ENCODE data around the gene SRMS.
"Not testable (repeated sequence)": the region's sequence is repeated elsewhere in the genome, so short reads cannot be mapped to it uniquely, and the experiment has no call there.

SRMS gene

DNA sequence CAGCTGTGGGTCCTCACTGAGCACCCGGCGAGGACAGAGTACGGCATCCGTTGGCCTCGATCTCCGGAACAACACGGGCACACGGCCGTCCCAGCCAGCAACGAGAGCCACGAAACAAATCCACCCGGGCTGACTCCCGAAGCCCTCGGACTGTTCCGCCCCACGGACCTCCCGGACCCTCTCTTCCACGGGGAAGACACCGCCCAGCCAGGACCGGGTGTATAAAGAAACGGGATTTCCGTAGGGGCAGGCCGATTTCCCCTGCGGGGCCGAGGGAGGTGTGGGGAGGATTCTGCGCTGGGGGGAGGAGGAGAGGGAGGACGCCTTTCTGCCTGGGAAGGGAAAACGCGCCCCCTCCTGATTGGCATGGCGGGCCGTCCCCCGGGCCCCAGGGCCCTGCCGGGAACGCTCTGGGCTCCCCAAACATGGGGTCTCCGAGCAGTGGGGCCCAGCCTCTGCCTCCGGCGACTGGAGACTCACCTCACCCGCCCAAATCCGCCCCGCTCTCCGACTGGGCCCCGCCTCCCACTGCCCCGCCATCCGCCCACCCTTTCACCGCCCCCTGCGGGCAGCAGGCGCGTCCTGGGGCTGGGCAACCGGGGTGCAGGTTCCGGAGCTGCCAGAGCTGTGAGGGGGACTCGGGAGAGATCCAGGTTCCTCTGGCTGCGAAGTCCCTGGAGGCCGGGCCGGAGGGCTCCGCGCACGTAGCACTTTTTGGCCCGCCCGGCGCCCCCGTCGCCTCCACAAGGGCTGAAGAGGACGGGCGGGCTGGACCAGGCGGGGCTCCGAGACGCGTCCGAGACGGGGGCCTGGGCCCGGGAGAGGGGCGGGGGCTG lies 27.7 kb downstream of the SRMS start:
- peak; percentile 39 to 89 (median 89) for DNase-seq

DNA sequence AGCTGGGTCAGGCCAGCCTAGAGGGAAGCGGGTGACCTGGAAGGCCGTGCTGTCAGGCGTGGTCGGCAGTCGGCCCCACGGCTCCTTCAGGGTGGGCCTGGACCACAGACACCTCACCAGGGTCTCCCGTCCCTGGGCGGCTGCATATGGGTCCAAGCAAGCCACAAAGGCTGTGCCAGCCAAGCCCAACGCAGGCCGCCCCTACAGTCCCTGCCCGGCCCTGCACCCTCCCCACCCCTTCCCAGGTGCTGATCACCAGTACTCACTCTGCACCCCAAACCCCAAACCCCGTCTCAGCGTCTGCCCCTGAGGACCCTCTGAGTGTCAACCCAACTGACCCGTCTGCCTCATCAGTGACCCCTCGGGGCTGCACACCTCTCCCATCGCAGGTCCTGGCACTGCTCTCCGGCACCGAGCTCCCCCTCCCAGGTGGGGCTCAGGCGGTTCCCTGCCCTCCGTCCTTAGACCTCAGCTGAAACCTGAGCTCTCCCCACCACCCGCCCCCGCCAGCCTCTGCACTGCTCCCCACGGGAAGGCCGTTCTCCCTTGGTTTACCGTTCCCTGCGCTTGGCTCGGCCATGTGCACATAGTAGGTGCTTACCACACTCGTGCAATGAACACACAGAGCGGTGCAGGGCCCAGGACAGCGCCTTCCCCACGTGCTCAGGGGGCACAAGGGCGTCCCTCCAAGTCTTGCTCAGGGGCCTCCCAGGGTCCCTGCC lies 28.4 kb downstream of the SRMS start:
- no peak for DNase-seq

- DNase-seq = no peak
These were observed 29.1 kb downstream of the SRMS start for GRCh38 chr20:63518351-63518861.

DNA sequence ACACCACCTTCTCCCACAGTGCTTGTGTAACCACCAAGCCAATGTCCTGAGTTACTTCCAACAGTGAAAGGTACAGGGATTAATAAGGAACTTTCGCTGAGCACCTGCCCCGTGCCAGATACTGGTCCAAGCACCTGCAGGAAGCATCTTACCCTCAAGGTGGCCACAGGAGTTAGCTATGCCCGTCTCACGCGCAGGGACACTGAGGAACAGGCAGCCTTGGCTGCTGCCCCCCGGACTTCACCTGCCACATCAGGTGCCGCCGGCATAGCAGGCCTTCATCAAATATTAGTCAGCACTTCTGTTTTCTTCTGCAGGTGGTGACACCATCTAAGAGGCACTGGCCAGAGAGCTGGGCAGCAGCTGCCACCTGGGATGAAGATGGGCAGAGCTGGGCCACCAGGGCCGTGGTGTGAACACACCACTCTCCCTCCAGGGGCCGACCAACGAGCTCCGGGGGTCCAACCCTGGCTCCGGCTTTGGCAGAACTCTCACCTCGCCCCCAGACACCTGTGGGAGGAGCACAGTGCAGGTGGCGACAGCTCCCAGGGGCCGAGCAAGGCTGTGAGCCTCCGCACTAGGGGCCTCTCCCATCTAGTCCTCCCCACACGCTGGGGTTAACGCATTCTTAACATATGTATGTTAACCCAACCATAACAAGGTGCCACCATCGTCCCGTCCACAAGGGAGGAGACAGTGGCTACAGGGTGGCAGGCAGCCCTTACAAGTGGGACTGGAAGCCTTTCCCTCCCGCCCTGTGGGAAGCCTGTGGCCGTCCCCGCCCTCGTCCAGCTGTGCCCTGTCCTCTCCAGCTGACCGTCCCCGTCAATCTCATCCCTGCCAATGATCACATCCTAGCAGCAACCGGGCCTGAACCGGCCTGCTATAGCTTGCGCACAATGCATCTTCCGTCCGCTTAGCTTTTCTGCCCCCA lies 29.9 kb downstream of the SRMS start:
- no peak for DNase-seq

DNA sequence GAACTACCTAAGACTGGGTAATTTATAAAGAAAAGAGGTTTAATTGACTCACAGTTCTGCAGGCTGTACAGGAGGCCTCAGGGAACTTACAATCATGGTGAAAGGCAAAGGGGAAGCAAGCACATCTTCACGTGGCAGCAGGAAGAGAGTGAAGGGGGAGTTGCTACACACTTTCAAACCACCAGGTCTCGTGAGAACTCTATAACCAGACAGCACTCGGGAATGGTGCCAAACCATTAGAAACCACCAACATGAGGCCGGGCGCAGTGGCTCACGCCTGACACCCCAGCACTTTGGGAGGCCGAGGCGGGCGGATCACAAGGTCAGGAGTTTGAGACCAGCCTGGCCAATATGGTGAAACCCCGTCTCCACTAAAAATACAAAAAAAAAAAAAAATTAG lies 33.0 kb downstream of the SRMS start:
- DNase-seq = not testable (repeated sequence)

GRCh38 chr20:63513207-63513606 lies 34.3 kb downstream of the SRMS start:
- no peak for DNase-seq

DNA sequence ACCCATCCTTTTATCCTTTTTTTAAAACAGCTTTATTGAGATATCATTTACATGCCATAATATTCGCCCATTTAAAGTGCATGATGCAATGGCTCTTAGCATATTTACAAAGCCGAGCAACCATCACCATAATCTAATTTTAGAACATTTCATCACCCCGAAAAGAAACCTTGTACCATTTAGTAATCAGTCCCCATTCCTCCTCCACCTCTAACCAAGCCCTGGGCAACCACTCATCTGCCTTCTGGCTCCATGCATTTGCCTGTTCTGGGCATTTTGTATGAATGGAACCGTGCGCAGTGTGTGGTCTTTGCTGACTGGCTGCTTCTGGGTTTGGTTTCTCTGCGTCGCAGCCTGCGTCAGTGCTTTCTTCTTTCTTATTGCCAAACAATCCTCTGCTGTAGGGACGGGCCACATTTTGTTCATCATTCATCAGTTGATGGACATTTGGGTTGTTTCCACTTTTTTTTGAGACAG lies 38.4 kb downstream of the SRMS start:
- no peak for DNase-seq

DNA sequence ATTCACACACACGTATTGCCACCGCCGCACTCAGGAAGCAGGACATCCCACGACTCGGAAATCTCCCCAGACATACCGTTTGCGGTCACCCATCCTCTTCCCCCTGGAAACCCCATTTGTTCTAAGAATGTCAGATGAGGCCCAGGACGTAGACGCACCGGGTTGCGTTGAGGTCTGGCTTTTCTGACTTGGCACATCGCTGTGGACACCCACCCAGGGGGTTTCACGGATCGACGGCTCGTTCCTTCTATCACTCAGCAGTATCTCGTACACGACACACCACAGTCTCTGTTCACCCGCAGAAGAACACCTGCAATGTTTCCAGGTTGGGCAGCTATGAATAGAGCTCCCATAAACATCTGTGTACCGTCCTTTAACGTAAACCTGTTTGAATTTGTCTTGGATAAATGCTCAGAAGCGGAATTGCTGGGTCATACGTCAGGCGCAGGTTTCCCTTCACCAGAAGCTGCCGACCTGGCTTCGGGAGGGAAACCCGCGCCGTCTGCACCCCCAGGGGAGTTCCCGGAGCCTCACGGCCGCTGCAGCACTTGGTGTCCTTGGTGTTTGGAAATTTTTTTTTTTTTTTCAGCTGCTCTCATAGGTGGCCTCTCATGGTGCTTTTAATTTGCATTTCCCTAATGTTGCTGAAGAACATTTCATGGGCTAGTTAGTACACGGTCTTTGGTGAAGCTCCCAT lies 39.3 kb downstream of the SRMS start:
- DNase-seq = no peak

DNA sequence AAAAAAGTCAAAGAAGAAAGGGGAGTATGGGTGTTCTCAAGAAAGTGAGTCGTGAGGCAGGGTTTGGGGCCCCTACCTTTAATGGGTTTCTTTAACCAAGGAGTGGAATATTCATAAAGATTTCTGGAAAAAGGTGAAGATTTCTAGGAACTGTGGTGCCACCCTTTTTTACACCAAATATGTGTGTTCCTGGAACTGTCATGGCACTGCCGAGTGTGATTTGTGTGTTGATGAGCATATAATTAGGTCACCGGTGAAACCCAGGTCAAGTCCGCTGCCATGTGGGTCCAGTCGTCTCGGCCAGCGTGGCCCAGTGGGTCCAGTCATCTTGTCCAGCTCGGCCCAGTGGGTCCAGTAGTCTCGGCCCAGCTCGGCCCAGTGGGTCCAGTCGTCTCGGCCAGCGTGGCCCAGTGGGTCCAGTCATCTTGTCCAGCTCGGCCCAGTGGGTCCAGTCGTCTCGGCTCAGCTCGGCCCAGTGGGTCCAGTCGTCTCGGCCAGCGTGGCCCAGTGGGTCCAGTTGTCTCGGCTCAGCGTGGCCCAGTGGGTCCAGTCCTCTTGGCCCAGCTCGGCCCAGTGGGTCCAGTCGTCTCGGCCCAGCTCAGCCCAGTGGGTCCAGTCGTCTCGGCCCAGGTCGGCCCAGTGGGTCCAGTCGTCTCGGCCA lies 40.3 kb downstream of the SRMS start:
- no peak for DNase-seq

DNA sequence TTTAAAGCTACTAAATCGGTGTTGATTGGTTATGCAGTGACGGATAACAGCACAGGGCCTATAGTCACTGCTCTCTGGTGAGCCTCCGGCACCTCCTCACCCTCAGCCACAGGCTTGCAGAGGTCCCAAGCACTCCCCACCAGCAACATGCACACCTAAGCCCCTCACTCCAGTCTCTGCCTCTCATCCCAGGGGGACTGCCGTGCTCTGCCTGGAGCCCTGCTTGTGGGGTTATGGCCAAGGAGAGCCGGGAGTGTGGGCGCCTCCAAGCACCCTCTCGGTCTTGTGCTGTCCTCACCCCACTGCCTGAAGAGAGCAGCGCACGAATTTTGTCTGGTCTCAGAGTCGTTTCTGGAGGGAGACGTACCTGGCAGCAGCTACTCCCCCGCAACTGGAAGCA lies 41.8 kb downstream of the SRMS start:
- DNase-seq = no peak

- no peak for DNase-seq
These were observed 42.3 kb downstream of the SRMS start for GRCh38 chr20:63505281-63505680.

- no peak for DNase-seq
These were observed 42.9 kb downstream of the SRMS start for GRCh38 chr20:63504642-63505041.

DNA sequence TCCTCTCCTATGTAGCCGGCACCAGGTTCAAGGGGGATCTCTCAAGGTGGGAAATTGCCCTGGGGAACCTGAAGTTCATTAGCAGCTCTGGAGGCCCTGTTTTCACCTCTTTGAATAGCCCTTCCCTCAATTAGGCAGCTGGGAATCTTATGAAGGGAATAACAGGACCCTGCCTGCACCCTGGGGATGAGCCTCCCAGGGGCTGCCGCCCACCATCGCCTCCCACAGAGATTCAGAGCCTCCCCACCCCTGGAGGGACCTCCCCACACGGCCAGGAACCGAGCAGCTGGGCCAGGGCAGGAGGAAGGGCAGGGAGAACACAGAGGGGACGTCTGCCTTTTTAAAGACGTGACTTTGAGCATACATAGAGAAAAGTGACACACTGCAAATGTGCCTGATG lies 44.0 kb downstream of the SRMS start:
- DNase-seq = peak in 2 of 3 experiments; percentile 46 to 75

- DNase-seq = peak in 2 of 3 experiments; percentile 98
These were observed 44.8 kb downstream of the SRMS start for GRCh38 chr20:63502671-63503172.

DNA sequence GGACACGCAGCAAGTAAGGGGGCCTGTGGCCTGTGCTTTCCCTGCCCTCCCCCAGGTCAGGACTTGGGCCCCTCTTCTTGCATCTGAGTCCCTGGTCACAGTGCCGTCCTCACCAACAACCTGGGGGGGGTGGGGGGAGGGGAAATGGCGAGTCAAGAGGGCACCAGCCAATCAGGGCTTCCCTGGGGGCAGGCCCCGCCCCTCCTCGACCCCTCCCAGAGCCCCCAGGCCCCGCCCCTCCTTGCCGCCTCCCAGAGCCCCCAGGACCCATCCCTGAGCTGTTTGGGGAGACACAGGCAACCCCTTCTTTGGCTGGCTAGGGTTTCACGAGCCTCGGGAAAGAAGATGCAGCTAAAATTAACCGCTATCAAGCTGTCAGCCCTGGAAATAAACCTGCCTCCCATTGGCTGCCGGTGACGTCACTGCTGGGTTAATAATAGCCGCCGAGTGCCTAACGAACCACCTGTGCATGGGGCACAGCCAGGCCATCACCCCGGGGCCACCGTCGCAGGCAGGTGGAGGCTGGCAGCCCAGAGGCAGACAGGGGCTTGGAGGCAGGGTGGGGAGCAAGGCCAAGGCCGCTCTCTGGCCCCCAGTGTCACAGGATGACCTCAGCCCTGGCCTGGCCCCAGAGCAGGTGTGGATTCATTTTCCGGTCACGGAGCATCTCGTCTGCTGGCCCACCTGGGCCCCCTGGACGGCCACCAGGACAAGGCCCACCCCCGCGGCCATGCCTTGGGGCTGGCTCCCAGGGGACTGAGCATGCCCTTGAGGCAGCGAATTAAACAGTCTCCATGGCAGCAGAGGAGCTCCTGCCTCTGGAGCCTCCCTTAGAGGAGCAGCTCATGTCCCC lies 45.5 kb downstream of the SRMS start:
- peak; percentile 90 to 99 (median 98) for DNase-seq

GRCh38 chr20:63500902-63501817 lies 46.4 kb downstream of the SRMS start:
- DNase-seq = peak in 2 of 3 experiments; percentile 84 to 88

DNA sequence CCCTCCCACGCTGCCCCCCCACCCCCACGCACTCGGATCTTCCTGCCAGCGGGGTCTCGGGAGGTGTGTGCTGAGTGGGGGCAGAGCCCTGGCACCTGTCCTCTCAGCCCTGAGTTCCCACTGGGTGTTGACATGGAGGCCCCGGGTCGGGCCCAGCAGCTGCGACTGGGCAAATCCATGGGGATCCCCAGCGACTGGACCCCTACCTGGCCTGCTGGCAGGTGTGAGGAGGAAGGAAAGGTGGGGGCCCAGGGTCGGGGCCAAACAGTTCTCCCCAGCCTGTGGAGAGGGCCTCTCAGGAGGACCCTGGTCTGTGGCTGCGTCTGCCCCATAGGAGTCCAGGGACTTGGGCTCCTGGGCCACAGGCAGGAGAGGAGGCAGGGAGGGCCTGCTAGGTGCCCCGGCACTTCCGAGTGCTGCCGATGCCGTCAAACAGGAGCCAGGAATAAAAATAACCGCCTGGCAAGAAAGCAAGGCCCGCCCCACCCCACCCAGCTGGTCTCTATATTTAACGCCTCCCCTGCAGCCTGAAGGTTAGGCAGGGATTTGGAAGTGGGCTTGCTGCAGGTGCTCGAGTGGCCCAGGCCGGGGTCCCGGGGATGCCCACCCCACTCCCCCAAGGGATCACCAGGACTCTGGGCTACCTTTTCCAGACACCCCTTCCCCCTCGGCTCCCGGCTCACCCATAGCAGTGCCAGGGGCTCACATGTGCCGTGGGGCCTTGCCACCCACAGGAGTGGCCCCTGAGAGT lies 47.2 kb downstream of the SRMS start:
- DNase-seq = peak in 2 of 3 experiments; percentile 65 to 67

DNA sequence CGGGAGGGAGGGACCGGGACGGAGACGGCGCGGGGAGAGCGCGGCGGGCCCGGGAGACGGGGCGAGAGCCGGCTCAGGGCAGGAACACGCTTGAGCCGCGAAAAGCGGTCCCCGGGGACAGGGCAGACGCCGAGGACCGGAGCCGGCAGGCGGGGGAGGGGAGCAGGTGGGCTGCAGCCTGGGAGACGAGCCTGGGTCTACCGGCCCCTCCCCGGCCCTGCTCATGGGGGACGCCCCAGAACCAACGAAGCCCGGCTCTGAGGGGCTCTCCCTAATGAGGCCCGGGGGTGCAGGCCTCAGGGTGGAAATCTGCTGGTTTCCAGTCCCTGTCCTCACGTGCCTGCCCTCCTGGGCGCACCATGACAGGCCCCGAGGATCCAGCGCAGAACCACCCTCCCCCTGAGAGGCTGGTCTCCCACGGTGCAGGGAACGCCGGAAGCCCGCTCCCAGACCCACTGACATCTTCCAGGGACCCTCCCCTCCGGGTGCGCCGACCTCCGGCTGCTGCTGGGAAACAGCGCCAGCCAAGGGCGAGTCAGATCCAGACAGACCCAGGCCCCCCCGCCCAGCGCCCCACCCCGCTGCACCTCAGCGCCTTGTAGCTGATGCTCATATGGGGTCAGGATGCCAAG lies 48.1 kb downstream of the SRMS start:
- DNase-seq = peak; percentile 62 to 86 (median 82)
